ENCODE results near the gene HNRNPAB. TPM values are rescaled to one million over a fixed set of nuclear protein-coding genes. Genes with fewer than 3 reads are reported as not detected.
"Not testable (repeated sequence)": the region's sequence is repeated elsewhere in the genome, so short reads cannot be mapped to it uniquely, and the experiment has no call there.

HNRNPAB gene
- total RNA-seq, 4 donors from 2014 or later, result 79.9 to 140 (median 106) TPM

DNA sequence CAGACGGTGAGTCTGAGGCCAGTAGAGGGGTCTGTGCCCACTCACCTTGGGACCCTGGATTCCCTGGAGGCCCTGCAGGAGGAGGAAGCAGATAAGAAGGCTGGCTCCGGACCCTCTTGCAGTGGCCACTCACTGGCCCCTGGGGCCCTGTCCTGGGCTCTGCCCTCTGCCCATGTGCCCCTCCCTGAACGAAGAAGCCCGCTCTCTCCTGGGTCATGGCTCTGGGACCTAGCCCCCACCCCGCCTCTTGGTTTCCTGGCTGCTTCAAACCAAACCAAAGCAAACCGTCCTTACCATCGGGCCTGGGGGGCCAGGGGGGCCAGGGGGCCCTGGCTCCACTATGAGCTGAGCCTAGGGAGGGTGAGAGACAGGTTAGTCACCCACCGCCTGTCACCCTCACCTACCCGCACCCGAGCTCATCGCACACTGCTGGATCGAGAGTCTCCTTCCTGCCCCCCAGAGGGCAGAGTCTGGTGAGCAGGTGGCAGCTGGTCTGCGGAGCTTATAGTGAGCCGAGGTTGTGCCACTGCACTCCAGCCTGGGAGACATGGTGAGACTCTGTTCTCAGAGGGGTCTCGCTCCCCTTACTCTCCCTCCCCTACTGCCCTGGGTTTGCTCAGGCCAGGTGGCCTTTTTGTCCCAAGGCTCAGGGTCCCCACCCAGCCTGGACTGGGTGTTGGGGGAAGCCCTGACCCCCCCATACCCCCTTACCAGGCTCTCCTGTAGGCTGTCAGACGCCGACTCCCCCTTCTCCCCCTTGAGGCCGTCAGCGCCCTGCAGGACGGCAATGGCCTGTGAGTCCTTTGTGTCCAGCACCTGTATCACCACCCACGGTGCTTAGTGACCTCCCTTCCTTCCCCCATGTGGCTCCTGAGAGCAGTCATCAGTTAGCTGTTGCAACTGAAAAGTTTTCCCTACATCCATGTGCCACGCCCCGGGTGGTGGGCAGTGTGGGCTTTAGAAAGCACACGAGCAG lies 43.4 kb downstream of the HNRNPAB start:
- peaks cover 14% of the 10 kb centered on the region for H3K27me3 ChIP-seq
- no peak for ATAC-seq
- no peaks in the 10 kb centered on the region for H3K36me3 ChIP-seq
- no peak overlapping the region for H3K27ac ChIP-seq
- no peak overlapping the region for H3K4me3 ChIP-seq
- no peaks in the 10 kb centered on the region for H3K9me3 ChIP-seq
- WGBS, 2 donors (ENCODE audit: low coverage in 1 of 2), result 83 to 89% methylated on average over 1 to 7 of the region's 24 CpGs
- TF ChIP-seq, protein P1, sequence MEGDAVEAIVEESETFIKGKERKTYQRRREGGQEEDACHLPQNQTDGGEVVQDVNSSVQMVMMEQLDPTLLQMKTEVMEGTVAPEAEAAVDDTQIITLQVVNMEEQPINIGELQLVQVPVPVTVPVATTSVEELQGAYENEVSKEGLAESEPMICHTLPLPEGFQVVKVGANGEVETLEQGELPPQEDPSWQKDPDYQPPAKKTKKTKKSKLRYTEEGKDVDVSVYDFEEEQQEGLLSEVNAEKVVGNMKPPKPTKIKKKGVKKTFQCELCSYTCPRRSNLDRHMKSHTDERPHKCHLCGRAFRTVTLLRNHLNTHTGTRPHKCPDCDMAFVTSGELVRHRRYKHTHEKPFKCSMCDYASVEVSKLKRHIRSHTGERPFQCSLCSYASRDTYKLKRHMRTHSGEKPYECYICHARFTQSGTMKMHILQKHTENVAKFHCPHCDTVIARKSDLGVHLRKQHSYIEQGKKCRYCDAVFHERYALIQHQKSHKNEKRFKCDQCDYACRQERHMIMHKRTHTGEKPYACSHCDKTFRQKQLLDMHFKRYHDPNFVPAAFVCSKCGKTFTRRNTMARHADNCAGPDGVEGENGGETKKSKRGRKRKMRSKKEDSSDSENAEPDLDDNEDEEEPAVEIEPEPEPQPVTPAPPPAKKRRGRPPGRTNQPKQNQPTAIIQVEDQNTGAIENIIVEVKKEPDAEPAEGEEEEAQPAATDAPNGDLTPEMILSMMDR (IDR thresholded peaks at IDR 0.05), result no peak
- no peaks in the 10 kb centered on the region for H3K4me1 ChIP-seq

- H3K27ac ChIP-seq, result no peak overlapping the region
- no peak overlapping the region for H3K4me3 ChIP-seq
- no peaks in the 10 kb centered on the region for H3K4me1 ChIP-seq
- no peaks in the 10 kb centered on the region for H3K36me3 ChIP-seq
- 70 to 80% methylated on average over 2 to 4 of the region's 18 CpGs for WGBS, 2 donors (ENCODE audit: low coverage in 1 of 2)
- H3K27me3 ChIP-seq, result peaks cover 14% of the 10 kb centered on the region
- TF ChIP-seq EP300 (IDR thresholded peaks at IDR 0.05) (no peak), POLR2AphosphoS5 (IDR thresholded peaks at IDR 0.05) (no peak), POLR2A (IDR thresholded peaks at IDR 0.05) (no peak)
- TF ChIP-seq, protein P1 (IDR thresholded peaks at IDR 0.05), result no peak
- H3K9me3 ChIP-seq, result no peaks in the 10 kb centered on the region
- ATAC-seq, result no peak
Observed at GRCh38 chr5:178248750-178249149, 44.4 kb downstream of the HNRNPAB start.

DNA sequence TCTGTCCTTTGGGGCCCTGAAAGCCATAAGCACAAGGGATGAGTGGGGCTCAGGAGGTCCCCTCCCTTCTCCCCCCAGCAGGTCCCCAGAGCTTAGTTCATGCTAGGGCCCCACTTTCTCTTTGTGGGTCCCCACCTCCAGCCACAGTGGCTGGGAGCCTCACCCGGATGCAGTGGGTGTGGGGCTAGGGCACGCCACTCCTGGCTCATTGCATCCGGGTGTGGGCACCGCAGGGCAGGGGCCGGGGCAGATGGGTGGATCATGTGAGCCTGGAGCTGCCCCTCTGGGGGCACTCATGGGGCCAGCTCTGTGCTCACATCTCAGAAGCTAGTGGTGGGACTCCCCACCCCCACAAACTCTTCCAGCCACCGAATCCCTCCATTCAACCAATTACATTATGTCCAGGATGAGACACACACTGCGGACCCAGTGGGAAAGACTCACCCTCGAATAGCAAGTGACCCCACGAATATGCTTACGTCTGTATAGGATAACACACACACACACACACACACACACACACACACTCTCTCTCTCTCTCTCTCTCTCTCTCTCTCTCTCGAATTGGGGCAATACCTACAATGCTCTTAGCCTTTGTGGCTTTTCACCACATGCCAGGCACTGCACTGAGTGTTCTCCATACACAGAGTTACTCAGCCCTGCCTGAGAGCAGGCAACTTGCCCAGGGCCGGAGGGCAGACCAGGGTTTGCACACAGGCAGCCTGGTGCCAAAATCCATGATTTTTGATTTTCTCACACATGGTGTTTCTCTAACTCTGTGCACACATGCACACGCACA lies 45.1 kb downstream of the HNRNPAB start:
- H3K4me1 ChIP-seq, result no peaks in the 10 kb centered on the region
- peaks cover 14% of the 10 kb centered on the region for H3K27me3 ChIP-seq
- no peaks in the 10 kb centered on the region for H3K36me3 ChIP-seq
- ATAC-seq, result no peak
- TF ChIP-seq EP300 (IDR thresholded peaks at IDR 0.05) (no peak), POLR2AphosphoS5 (IDR thresholded peaks at IDR 0.05) (no peak)
- no peaks in the 10 kb centered on the region for H3K9me3 ChIP-seq
- 70 to 73% methylated on average over 4 of the region's 13 CpGs for WGBS, 2 donors (ENCODE audit: low coverage in 1 of 2)
- H3K4me3 ChIP-seq, result no peak overlapping the region
- H3K27ac ChIP-seq, result no peak overlapping the region

DNA sequence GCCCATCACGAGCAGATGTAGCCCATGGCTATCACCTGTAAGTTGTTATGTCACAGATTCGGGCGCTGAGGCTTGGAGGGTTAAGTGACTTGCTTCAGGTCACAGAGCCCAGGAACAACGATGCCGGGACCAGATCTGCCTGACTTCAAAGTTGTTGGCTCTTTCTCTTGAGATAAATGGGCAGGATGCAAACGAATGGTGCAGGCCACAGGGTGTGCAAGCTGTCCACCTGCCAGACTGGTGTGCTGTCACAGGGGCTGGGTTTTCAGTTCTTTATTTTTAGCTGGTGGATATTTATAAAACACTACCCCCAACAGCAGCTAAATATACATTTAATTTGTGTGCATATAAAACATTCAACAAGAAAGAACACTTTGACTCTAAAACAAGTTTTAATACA lies 45.9 kb downstream of the HNRNPAB start:
- Histone ChIP-seq H3K27ac (no peak overlapping the region), H3K27me3 (peaks cover 14% of the 10 kb centered on the region), H3K9me3 (no peaks in the 10 kb centered on the region), H3K4me1 (no peaks in the 10 kb centered on the region), H3K36me3 (no peaks in the 10 kb centered on the region), H3K4me3 (no peak overlapping the region)
- TF ChIP-seq EP300 (IDR thresholded peaks at IDR 0.05), result no peak
- TF ChIP-seq, protein P1 (IDR thresholded peaks at IDR 0.05), result no peak
- TF ChIP-seq POLR2AphosphoS5 (IDR thresholded peaks at IDR 0.05), result no peak
- no peak for TF ChIP-seq POLR2A (IDR thresholded peaks at IDR 0.05)
- 70% methylated on average over 2 of the region's 6 CpGs; no CpG with 5 or more reads in 1 of the 2 donors for WGBS, 2 donors (ENCODE audit: low coverage in 1 of 2)
- no peak for ATAC-seq

DNA sequence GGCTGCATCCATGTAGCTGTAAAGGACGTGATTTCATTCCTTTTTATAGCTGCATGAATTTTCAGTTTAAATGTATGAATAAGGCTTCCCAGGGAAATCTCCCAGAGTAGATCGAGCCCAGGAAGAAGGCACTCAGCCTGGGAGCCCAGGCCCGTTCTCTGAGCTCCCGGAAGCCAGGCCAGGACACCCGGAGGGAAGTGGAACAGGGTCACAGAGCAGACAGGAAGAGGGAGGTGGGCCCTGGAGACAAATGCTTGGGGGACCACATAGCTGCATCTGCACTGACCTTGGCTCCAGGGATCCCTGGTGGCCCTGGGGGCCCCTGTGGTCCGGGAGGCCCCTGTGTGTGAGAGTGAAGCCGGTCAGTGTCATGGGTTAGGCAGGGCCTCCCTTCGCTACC lies 47.9 kb downstream of the HNRNPAB start:
- Histone ChIP-seq H3K27ac (no peak overlapping the region), H3K4me3 (no peak overlapping the region), H3K27me3 (peaks cover 9% of the 10 kb centered on the region), H3K36me3 (no peaks in the 10 kb centered on the region), H3K4me1 (no peaks in the 10 kb centered on the region), H3K9me3 (no peaks in the 10 kb centered on the region)
- TF ChIP-seq EP300 (IDR thresholded peaks at IDR 0.05), result no peak
- TF ChIP-seq, protein P1 (IDR thresholded peaks at IDR 0.05), result no peak
- no peak for TF ChIP-seq POLR2AphosphoS5 (IDR thresholded peaks at IDR 0.05)
- no peak for TF ChIP-seq POLR2A (IDR thresholded peaks at IDR 0.05)
- ATAC-seq, result no peak
- WGBS, 2 donors (ENCODE audit: low coverage in 1 of 2), result 60 to 63% methylated on average over 1 to 3 of the region's 8 CpGs

DNA sequence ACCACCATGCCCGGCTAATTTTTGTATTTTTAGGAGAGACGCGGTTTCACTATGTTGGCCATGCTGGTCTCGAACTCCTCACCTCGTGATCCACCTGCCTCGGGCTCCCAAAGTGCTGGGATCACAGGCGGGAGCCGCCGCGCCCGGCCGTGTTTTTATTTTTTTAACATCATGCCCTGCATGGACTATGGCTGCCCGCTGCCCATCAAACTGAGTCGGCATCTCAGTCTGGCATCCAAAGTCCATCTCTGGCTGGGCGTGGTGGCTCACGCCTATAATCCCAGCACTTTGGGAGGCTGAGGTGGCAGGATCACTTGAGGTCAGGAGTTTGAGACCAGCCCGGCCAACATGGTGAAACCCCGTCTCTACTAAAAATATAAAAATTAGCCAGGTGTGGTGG lies 49.3 kb downstream of the HNRNPAB start:
- WGBS, 2 donors (ENCODE audit: low coverage in 1 of 2), result 67% methylated on average over 3 of the region's 18 CpGs; no CpG with 5 or more reads in 1 of the 2 donors
- not testable (repeated sequence) for H3K4me1 ChIP-seq, H3K9me3 ChIP-seq

More for the DNA sequence above, 49.3 kb downstream of the HNRNPAB start:
- not testable (repeated sequence) for H3K4me3 ChIP-seq, H3K27ac ChIP-seq, ATAC-seq, H3K27me3 ChIP-seq, H3K36me3 ChIP-seq
